ENCODE data around the gene POU2F2. TPM values are rescaled to one million over a fixed set of nuclear protein-coding genes. Genes with fewer than 3 reads are reported as not detected.

The POU2F2 gene
- total and polyA plus RNA-seq, 10 of the 15 experiments (the other 5 are each of a cell fraction or from before 2014, with no cell fraction given): 4.4 to 62.4 (median 37.9) TPM

DNA sequence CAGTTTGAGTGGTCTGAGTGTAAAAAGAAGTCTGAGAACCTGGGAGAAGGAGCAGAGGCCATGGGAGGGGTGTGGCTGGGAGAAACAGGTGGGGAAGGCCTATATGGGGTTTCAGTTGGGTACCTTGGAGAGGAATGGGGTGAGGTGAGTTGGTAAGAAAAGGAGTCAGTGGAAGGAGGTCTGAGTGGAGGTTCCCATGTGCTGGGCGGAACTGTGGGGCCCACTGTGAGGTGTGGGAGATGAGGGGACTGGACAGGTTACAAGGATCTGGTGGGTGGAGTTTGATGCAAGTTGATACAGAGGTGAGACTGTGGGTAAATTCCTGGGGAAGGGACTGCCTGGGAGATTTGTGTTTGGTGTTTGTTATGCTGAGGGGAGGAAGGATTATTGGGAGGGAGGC is 54.2 kb downstream of the POU2F2 start (continued):
- TF ChIP-seq, protein P1, sequence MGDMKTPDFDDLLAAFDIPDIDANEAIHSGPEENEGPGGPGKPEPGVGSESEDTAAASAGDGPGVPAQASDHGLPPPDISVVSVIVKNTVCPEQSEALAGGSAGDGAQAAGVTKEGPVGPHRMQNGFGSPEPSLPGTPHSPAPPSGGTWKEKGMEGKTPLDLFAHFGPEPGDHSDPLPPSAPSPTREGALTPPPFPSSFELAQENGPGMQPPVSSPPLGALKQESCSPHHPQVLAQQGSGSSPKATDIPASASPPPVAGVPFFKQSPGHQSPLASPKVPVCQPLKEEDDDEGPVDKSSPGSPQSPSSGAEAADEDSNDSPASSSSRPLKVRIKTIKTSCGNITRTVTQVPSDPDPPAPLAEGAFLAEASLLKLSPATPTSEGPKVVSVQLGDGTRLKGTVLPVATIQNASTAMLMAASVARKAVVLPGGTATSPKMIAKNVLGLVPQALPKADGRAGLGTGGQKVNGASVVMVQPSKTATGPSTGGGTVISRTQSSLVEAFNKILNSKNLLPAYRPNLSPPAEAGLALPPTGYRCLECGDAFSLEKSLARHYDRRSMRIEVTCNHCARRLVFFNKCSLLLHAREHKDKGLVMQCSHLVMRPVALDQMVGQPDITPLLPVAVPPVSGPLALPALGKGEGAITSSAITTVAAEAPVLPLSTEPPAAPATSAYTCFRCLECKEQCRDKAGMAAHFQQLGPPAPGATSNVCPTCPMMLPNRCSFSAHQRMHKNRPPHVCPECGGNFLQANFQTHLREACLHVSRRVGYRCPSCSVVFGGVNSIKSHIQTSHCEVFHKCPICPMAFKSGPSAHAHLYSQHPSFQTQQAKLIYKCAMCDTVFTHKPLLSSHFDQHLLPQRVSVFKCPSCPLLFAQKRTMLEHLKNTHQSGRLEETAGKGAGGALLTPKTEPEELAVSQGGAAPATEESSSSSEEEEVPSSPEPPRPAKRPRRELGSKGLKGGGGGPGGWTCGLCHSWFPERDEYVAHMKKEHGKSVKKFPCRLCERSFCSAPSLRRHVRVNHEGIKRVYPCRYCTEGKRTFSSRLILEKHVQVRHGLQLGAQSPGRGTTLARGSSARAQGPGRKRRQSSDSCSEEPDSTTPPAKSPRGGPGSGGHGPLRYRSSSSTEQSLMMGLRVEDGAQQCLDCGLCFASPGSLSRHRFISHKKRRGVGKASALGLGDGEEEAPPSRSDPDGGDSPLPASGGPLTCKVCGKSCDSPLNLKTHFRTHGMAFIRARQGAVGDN (IDR thresholded peaks at IDR 0.05): no peak
- TF ChIP-seq NR2F1 (conservative IDR thresholded peaks at IDR 0.05): no peak

DNA sequence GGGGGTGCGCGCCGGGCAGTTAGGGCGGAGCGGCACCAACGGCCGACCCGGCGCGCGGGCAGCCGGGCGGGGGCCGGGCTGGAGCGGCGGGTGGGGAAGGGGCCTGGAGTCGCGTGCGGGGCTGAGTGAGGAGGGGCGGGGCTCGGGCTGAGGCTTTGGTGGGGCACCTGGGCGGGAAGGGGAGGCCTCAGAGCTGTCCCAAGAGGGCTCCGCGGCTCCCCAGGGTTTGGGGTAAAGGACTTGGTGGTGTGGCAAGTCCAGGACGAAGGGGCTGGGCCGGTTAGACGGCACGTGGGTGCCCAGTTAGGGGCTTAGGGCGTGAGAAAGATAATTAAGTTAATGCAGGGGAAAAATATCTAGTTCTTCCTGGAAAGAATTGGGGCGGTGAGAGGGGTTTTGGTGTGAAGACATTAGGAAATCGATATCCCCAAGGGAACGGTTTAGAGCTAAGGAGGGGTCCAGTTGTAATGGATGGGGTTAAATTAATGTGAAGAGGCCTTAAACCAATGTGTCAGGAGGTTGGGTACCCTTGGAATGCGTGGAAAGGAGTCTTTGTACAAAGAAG is 55.8 kb downstream of the POU2F2 start:
- peaks cover 14 to 29% of the 10 kb centered on the region in 2 experiments; a peak in 3 of 4 replicates for H3K36me3 ChIP-seq (ENCODE audit: control insufficient read depth in 2 of 2, insufficient read depth in 2 of 2, low read length in 1 of 2)
- no peak for DNase-seq (ENCODE audit: low read depth, low spot score)
- in situ Hi-C loops (cut with MboI): no loop called here
- ChIA-PET SMC1A (ENCODE audit: uncharacterized antibody, unreplicated experiment) (interaction anchor here (0.7 to 1.6 kb wide), 3 partner anchors 27 to 510 kb away, joined by 3 to 4 read pairs (median 3); no protein-coding TSS in a partner anchor), POLR2A (interaction anchor here (0.9 to 1.2 kb wide), 7 partner anchors 14 to 250 kb away, joined by 3 to 5 read pairs (median 3); no protein-coding TSS in a partner anchor), RAD21 (ENCODE audit: unreplicated experiment) (interaction anchor here (1.0 to 1.3 kb wide), 2 partner anchors 56 to 122 kb away, joined by 3 to 4 read pairs; no protein-coding TSS in a partner anchor), CTCF (interaction anchor here (0.7 to 1.5 kb wide), 5 partner anchors 19 to 220 kb away, joined by 3 to 4 read pairs (median 3); partner anchors contain the start of genes POU2F2 and RPS19)
- no peak for ATAC-seq
- H3K4me1 ChIP-seq (ENCODE audit: control insufficient read depth, insufficient read depth, low read length): peaks cover 16% of the 10 kb centered on the region
- H3K4me3 ChIP-seq: peak overlapping the region; percentile 95
- no peak overlapping the region for H2AFZ ChIP-seq (ENCODE audit: control insufficient read depth, low read depth, low read length)
- peak overlapping the region; percentile 76 for H3K27ac ChIP-seq (ENCODE audit: control insufficient read depth, insufficient read depth)
- peaks cover 32% of the 10 kb centered on the region for H3K79me2 ChIP-seq (ENCODE audit: control insufficient read depth, insufficient read depth, low read length)
- H4K20me1 ChIP-seq (ENCODE audit: control insufficient read depth, insufficient read depth): peaks cover 5% of the 10 kb centered on the region; the same call in 1 of the 2 replicates
- WGBS (ENCODE audit: insufficient coverage, insufficient replicate concordance, low lambda C conversion rate, missing lambda C conversion rate): under 1% methylated on average over 11 of the region's 33 CpGs
- intact Hi-C loops (cut with micrococcal nuclease; ENCODE audit: unreplicated experiment): no loop called here
- H3K4me2 ChIP-seq (ENCODE audit: control insufficient read depth, insufficient read depth): peak overlapping the region; percentile 86
- BruUV-seq (replicated peaks): no TSS peak
- no peak for FAIRE-seq
- no peaks in the 10 kb centered on the region for H3K27me3 ChIP-seq (replicated peaks in 1 of 2; ENCODE audit: control insufficient read depth in 2 of 2, insufficient read depth in 2 of 2, low read length in 1 of 2)
- H3K9me3 ChIP-seq (replicated peaks; ENCODE audit: control insufficient read depth, insufficient read depth, low read length): no peaks in the 10 kb centered on the region
- H3K9ac ChIP-seq (ENCODE audit: control insufficient read depth, insufficient read depth, low read length): peak overlapping the region; percentile 90
- TF ChIP-seq RB1 (IDR thresholded peaks at IDR 0.05; ENCODE audit: borderline replicate concordance) (0 out of 2 replicates have a peak, but pooled peaks have one; percentile 14), DPF2 (IDR thresholded peaks at IDR 0.05) (peak; percentile 58; the same call in 1 of the 2 replicates), MEF2B (IDR thresholded peaks at IDR 0.05; ENCODE audit: partially characterized antibody, poor library complexity, severe bottlenecking) (peak; percentile 74), MYB (IDR thresholded peaks at IDR 0.05; ENCODE audit: borderline replicate concordance, low read depth, low read length) (no peak), NFIC (IDR thresholded peaks at IDR 0.05; ENCODE audit: low read depth, low read length) (no peak), RUNX3 (IDR thresholded peaks at IDR 0.05; ENCODE audit: low read length) (no peak), FOS (IDR thresholded peaks at IDR 0.05; ENCODE audit: borderline replicate concordance, extremely low read depth, insufficient read length) (no peak), YY1 (IDR thresholded peaks at IDR 0.05; ENCODE audit: low read depth, low read length) (no peak), HDAC6 (IDR thresholded peaks at IDR 0.05; ENCODE audit: unreplicated experiment) (peak; percentile 82), MXI1 (IDR thresholded peaks at IDR 0.05; ENCODE audit: low read depth, low read length) (no peak)
- TF ChIP-seq, protein P2, sequence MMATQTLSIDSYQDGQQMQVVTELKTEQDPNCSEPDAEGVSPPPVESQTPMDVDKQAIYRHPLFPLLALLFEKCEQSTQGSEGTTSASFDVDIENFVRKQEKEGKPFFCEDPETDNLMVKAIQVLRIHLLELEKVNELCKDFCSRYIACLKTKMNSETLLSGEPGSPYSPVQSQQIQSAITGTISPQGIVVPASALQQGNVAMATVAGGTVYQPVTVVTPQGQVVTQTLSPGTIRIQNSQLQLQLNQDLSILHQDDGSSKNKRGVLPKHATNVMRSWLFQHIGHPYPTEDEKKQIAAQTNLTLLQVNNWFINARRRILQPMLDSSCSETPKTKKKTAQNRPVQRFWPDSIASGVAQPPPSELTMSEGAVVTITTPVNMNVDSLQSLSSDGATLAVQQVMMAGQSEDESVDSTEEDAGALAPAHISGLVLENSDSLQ (IDR thresholded peaks at IDR 0.05): no peak
- TF ChIP-seq, protein P3, sequence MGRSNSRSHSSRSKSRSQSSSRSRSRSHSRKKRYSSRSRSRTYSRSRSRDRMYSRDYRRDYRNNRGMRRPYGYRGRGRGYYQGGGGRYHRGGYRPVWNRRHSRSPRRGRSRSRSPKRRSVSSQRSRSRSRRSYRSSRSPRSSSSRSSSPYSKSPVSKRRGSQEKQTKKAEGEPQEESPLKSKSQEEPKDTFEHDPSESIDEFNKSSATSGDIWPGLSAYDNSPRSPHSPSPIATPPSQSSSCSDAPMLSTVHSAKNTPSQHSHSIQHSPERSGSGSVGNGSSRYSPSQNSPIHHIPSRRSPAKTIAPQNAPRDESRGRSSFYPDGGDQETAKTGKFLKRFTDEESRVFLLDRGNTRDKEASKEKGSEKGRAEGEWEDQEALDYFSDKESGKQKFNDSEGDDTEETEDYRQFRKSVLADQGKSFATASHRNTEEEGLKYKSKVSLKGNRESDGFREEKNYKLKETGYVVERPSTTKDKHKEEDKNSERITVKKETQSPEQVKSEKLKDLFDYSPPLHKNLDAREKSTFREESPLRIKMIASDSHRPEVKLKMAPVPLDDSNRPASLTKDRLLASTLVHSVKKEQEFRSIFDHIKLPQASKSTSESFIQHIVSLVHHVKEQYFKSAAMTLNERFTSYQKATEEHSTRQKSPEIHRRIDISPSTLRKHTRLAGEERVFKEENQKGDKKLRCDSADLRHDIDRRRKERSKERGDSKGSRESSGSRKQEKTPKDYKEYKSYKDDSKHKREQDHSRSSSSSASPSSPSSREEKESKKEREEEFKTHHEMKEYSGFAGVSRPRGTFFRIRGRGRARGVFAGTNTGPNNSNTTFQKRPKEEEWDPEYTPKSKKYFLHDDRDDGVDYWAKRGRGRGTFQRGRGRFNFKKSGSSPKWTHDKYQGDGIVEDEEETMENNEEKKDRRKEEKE (IDR thresholded peaks at IDR 0.05): no peak

Data from GM12878 (cell line).